Urinary bladder (tissue), 4 donors: ENCODE measurements around the gene PTPRH. TPM values are rescaled to one million over a fixed set of nuclear protein-coding genes. Genes with fewer than 3 reads are reported as not detected.

Experiments used
- DNase-seq: peaks from one replicate; pipeline ENCODE4 v3.0.0-alpha.2; 2015; ENCODE audit errors: extremely low spot score
- H3K27ac ChIP-seq: one replicate; pipeline ENCODE4 v1.5.1; 2013; ENCODE audit warnings: low read depth, mild to moderate bottlenecking, moderate library complexity
- H3K36me3 ChIP-seq: one replicate; pipeline ENCODE4 v1.6.1; 2013; ENCODE audit warnings: mild to moderate bottlenecking, moderate library complexity; ENCODE audit not compliant: insufficient read depth
- H3K4me1 ChIP-seq: one replicate; pipeline ENCODE4 v1.6.1; 2013; ENCODE audit warnings: mild to moderate bottlenecking, moderate library complexity; ENCODE audit not compliant: insufficient read depth
- H3K4me3 ChIP-seq: one replicate; pipeline ENCODE4 v1.5.1; 2013; ENCODE audit warnings: low read depth, low read length
- WGBS: extraction: QIAGEN DNeasy Blood & Tissue Kit; methylation state at CpG from one replicate; pipeline ENCODE4 v1.1.7; 2013; 5-methylcytosine and 5-hydroxymethylcytosine counted together
- polyA plus RNA-seq: library from polyadenylated mRNA; stranded (reverse); fragments of 200-250 nt; gene quantifications from one replicate; pipeline ENCODE4 v1.2.3, GENCODE V29; 2013
- total RNA-seq: library from RNA; depleted of rRNA; stranded (reverse); fragments of >200 nt; gene quantifications from one replicate; pipeline ENCODE4 v1.2.3, GENCODE V29; 2014
- donor health status: healthy with polysubstance abuse.
- donor health status: healthy.

The PTPRH gene
- total and polyA plus RNA-seq, 2 donors = 1.6 to 3.6 TPM

DNA sequence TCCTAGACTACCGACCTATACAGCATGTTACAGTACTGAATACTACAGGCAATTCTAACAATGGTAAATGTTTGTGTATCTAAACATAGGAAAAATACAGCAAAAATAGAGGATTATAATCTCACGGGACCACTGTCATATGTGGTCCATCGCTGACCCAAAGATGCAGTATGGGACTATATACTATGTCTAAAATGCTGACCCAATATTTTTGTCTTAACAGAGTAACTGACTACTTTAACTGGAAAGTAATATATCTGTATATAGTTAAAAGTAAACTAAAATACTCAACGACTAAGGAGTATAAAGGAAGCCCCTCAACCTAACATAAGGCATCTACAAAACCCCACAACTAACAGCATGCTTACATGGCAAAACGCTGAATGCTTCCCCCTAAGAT lies 23.7 kb upstream of the PTPRH start:
- H3K4me3 ChIP-seq = no peak overlapping the region
- DNase-seq = no peak
- no peak overlapping the region for H3K27ac ChIP-seq
- H3K4me1 ChIP-seq = no peaks in the 10 kb centered on the region
- WGBS = 88% methylated on average over 5 of the region's 5 CpGs
- peaks cover 15% of the 10 kb centered on the region for H3K36me3 ChIP-seq

DNA sequence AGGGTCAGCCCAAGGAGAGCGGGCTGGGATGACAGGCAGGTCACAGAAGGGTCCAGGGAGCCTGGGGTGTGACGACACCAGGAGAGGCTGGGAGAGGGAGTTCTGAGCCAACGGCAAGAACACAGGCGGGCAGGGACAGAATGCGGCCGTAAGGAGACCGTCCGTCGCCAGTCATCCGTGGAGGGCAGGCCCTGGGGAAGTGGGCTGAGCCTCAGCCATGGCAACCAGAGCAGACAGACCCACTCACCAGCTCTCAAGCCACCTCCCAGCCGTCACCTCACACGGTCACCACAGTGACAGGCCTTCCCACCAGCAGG lies 22.9 kb upstream of the PTPRH start:
- Histone ChIP-seq H3K4me1 (no peaks in the 10 kb centered on the region), H3K4me3 (no peak overlapping the region), H3K36me3 (peaks cover 15% of the 10 kb centered on the region), H3K27ac (no peak overlapping the region)
- WGBS = 79% methylated on average over 12 of the region's 12 CpGs
- no peak for DNase-seq

DNA sequence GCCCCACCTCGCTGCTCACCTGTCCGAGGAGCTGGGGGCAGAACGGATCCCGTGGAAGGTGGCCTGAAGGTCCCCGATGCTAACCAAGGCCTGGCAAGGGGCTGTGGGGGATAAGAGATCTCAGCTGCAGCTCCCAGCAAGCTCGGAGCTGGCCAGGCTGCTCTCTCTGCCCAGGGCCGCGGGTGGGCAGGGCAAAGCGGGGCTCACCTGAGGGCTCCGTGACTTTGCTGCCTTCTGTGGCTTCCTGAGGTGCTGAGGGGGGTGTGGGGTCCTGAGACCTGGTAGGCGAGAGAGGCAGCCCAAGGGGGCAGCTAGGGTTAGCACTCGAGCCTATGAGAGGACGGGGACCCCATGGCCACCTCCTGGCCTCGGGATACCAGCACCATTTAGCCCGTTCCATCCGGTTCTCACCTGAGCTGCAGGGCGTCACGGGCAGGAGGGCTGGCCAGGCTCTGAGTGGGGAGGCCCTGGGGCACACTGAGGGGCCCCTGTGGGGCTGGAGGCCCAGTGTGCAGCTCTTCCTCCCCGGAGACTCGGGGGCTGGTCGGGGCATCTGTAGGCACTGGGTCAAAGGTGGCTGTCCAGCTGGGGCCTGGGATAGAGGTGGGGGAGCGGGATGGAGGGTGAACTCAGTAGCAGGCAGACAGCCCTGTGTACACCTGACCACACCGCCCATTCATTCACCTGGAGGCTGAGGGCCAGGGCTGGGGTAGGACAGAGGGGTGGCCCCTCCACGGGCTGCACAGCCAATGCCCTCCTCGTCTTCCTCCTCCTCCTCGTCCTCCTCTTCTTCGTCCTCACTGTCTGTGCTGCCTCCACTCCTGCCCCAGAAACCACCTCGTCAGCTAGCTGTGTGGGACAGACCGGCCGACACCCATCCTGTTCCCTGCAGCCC lies 22.3 kb upstream of the PTPRH start:
- DNase-seq = no peak
- 90% methylated on average over 30 of the region's 30 CpGs for WGBS
- Histone ChIP-seq H3K36me3 (peaks cover 15% of the 10 kb centered on the region), H3K4me3 (no peak overlapping the region), H3K4me1 (no peaks in the 10 kb centered on the region), H3K27ac (no peak overlapping the region)

DNA sequence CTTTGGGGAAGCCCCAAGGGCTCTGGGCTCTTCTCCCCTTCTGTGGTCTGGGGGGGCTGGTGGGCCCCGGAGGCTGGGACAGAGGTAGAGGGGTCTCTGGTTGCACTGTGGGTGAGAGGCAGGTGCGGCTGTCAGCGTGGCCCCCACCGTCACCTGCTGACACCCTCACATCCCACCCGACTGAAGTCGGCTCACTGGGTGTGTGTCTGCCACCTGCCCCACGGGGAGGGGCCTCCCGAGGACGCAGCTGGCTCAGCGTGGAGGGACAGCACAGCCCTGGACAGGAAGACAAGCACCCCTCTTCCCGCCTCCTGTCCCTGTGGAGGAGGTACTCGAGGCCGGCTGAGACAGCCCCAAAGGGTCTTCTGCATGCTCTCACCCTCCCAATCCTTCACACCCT lies 21.5 kb upstream of the PTPRH start:
- Histone ChIP-seq H3K36me3 (peaks cover 15% of the 10 kb centered on the region), H3K4me1 (no peaks in the 10 kb centered on the region), H3K4me3 (no peak overlapping the region), H3K27ac (no peak overlapping the region)
- DNase-seq = no peak
- WGBS = 88% methylated on average over 13 of the region's 13 CpGs

DNA sequence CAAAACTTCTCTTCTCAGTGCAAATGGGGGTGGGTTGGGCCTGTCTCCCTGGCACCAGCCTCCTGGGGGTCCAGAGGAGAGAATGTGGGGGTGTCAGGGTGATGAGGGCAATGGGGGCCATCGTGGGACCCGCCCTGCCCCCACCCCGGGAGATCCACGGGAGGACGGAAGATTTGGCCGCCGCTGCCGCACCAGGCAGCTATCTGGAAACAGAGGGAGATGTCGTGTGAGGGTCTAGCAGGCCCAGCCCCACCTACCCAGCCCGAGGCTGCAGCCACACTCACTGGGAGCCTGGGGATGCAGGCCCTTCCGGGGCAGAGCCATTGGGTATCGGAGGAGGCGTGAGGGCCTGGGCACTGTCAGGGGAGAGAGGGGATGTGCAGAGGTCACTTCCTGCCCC lies 21.0 kb upstream of the PTPRH start:
- no peak overlapping the region for H3K27ac ChIP-seq
- no peak for DNase-seq
- 79% methylated on average over 13 of the region's 13 CpGs for WGBS
- H3K4me3 ChIP-seq = no peak overlapping the region
- no peaks in the 10 kb centered on the region for H3K4me1 ChIP-seq
- H3K36me3 ChIP-seq = peaks cover 15% of the 10 kb centered on the region

DNA sequence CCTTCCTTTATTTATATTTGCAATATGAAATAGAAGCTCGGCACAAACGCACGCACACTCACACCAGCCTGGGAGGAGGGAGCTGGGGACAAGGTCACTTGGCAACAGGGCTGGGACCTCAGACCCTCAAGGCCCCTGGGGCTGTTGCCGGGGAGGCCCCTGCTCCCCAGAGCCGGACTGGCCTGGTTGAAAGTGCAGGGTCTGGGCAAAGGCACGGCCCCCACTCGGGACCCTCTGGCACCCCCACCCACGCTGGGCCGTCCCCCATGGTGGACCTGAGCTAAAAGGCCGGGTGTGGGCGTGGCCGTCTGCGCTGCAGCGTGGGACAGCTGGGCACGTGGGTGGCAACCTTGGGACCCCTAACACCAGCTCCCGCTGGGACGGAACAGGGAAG lies 20.5 kb upstream of the PTPRH start:
- Histone ChIP-seq H3K27ac (no peak overlapping the region), H3K36me3 (peaks cover 15% of the 10 kb centered on the region), H3K4me3 (no peak overlapping the region), H3K4me1 (no peaks in the 10 kb centered on the region)
- DNase-seq = no peak
- 85% methylated on average over 17 of the region's 17 CpGs for WGBS

DNA sequence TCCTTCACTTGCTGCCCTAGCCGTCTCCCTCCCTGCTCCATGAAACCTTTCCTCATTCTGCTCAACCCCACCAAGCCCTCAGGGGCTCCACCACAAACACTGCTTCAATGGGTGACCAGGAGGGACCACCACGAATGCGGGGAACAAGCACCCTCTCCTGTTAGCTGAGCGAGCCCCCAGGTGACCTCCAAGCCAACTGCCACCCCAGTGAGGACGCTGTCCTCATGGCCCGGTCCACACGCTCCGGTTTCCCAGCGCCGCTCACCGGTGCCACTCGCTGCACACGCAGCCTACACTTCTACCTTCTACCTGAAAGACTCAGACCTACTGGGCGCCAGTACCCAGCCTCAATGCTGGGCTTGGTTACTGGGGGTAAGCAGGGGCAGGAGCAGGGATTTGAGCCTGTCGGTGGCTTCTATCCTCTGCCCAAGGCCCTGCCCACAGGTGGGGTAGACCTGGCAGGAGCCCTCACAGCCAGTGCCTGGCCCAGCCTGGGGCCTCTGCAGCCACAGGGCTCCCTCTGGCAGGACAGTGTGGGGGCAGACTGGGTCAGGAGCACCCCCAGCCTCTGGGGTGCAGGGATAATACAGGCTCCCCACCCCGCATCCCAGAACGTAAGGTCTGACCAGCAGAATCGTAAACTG lies 20.0 kb upstream of the PTPRH start:
- 93% methylated on average over 18 of the region's 18 CpGs for WGBS
- H3K27ac ChIP-seq = no peak overlapping the region
- peaks cover 15% of the 10 kb centered on the region for H3K36me3 ChIP-seq
- H3K4me1 ChIP-seq = no peaks in the 10 kb centered on the region
- no peak for DNase-seq
- H3K4me3 ChIP-seq = no peak overlapping the region

DNA sequence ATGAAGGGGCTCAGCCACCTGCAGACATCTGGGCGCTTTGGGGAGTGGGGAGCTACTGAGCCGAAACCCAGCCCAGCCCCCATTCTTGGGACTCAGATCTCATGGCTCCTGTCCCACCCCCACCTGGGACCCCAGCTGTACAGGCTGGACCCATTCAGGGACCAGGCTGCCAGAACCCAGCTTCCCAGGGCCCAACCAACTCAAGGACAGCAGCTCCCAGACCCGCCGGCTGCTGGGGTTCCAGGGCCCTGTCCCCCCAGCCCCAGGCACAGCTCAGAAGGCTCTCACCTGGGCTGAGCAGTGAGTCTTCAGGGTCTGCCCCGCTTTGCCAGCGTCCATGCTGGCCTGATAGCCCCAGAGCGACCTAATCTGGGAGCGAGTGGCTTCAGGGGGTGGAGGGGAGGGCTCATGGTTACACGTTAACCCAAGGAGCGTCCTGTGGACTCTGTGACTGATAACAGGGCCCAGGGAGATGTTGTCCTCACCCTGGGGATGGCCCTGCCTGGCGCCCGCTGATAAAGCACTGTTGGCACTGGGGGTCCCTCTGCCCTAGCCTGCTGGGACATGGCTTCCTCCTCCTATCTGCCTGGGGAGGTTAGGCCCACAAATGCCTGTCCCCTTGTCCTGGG lies 19.2 kb upstream of the PTPRH start, which contains the start of gene TMEM86B:
Gene TMEM86B (minus strand): TSS at position 361 of the 629 bp plus-strand sequence. CDS start 22 bp downstream, at position 339.
- Histone ChIP-seq H3K4me3 (no peak within 1 kb of the TSS), H3K4me1 (no peaks in the 10 kb centered on the region), H3K36me3 (peaks cover 15% of the 10 kb centered on the region), H3K27ac (no peak within 1 kb of the TSS)
- WGBS = 83% methylated on average over 12 of the region's 12 CpGs
- DNase-seq = no peak

DNA sequence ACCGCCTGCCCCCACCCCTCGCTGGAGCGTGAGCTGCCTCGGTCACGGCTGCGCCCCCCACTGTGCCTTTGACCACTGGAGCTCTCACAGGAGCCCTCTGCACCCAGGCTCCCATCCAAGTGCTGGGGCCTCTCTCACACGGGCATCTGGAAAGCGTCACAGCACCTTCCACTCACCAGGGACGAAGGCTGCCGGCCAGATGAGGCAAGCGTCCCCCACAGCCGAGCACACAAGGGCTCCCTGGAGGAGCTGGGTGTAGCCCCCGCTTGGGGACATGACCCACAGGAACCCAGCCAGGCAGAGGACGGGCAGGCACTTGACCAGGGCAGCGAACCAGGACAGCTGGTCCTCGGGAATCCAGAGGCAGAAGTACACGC lies 18.7 kb upstream of the PTPRH start:
- no peak for DNase-seq
- no peak overlapping the region for H3K4me3 ChIP-seq
- H3K27ac ChIP-seq = no peak overlapping the region
- H3K4me1 ChIP-seq = no peaks in the 10 kb centered on the region
- WGBS = 45% methylated on average over 17 of the region's 17 CpGs
- peaks cover 15% of the 10 kb centered on the region for H3K36me3 ChIP-seq

DNA sequence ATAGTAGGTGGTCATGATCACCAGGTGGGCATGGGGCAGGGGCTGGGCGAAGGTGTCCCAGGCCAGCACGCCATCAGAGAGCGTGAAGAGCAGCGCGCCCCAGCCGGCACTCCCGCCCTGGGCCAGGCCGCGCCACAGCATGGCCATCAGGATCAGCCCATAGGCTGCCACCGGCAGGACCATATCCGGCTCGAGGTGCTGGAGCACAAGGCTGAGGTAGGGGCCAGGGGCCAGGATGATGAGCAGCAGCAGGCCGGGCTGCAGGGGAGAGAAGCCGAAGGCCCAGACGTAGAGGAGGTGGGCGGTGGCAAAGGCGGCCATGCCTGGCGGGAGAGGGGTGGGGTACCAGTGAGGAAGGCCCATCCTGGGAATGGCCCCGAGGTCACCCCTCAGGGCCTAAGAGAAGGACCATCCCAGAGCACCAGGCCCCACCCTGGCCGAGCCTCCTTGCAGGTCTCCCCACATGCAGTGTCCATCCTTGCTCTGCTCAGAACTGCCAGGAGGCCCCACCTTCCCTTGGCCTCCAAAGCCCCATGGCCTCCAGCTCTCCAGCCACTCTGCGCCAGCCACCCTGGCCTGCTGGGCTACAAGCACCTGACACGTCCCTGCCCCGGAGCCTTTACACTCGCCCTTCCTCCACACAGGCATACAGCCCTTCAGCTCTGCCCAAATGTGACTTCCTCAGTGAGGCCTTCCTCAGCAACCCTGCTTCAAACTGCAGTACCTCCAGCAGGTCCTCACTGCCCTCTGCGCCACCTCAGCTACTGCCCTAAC lies 18.1 kb upstream of the PTPRH start:
- DNase-seq = no peak
- WGBS = 86% methylated on average over 25 of the region's 25 CpGs
- no peak overlapping the region for H3K27ac ChIP-seq
- H3K36me3 ChIP-seq = peaks cover 15% of the 10 kb centered on the region
- no peaks in the 10 kb centered on the region for H3K4me1 ChIP-seq
- no peak overlapping the region for H3K4me3 ChIP-seq

DNA sequence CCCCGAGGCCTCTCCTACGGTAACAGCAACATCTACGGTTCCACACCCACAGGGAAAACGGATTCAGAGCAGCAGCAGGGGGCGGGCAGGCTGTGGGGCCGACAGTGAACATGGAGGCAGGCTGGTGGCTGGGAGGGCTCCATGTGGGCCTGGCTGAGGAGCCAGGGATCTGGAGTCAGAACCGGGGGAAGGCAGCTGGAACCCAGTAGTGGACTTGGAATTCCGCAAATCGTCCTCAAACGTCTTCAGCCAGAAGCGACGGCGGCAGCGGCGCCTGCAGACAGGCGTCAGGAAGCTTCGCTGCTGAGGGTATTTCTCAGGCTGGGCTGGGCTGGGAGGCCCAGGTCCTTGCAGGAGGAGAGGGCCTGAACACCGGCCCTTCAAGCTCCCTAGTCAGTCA lies 17.5 kb upstream of the PTPRH start:
- H3K36me3 ChIP-seq = peaks cover 10% of the 10 kb centered on the region
- WGBS = 80% methylated on average over 18 of the region's 18 CpGs

DNA sequence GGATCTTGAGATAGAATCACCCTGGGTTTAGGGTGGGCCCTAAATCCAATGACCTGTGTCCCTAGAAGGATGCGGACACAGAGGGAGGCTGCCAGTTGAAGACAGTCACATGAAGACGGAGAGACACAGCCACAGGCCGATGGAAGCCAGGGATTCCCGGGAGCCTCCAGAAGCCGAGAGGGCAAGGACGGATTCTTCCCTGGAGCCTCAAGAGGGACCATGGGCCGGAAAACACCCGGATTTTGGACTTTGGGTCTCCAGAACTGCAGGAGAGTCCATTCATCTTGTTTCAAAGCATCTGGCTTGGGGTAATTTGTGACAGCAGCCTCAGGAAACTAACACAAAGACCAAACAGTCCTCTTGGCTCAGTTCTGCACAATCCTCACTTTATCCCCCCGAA lies 17.0 kb upstream of the PTPRH start:
- H3K4me1 ChIP-seq = no peaks in the 10 kb centered on the region
- H3K36me3 ChIP-seq = peaks cover 8% of the 10 kb centered on the region
- DNase-seq = no peak
- H3K4me3 ChIP-seq = no peak overlapping the region
- no peak overlapping the region for H3K27ac ChIP-seq
- 79% methylated on average over 9 of the region's 9 CpGs for WGBS

More for the DNA sequence above, 17.5 kb upstream of the PTPRH start:
- no peak overlapping the region for H3K27ac ChIP-seq
- no peaks in the 10 kb centered on the region for H3K4me1 ChIP-seq
- no peak overlapping the region for H3K4me3 ChIP-seq
- no peak for DNase-seq

DNA sequence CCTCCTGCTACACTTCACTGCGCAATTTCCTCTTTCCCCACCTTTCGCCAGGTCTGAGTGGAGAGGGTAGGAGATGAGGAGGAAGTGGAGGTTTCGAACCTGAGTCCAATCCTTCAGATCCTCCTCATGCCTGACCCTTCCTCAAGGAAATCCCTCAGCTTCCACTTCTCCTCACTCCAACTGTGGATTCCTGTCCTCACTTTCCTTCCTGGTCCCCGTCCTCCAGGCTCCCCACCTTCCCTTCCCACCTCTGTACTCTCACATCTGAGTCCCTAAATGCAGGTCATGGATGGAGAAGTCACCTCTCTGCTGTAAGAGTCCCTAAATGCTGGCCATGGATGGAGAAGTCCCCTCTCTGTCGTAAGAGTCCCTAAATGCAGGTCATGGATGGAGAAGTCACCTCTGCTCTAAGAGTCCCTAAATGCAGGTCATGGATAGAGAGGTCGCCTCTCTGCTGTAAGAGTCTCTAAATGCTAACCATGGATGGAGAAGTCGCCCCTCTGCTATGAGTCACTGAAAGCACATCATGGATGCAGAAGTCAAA lies 16.2 kb upstream of the PTPRH start:
- WGBS = 91% methylated on average over 7 of the region's 7 CpGs
- Histone ChIP-seq H3K4me3 (no peak overlapping the region), H3K36me3 (peaks cover 3% of the 10 kb centered on the region), H3K4me1 (no peaks in the 10 kb centered on the region), H3K27ac (no peak overlapping the region)
- DNase-seq = no peak
